ENCODE data around the gene NEUROG3.

NEUROG3 gene

DNA sequence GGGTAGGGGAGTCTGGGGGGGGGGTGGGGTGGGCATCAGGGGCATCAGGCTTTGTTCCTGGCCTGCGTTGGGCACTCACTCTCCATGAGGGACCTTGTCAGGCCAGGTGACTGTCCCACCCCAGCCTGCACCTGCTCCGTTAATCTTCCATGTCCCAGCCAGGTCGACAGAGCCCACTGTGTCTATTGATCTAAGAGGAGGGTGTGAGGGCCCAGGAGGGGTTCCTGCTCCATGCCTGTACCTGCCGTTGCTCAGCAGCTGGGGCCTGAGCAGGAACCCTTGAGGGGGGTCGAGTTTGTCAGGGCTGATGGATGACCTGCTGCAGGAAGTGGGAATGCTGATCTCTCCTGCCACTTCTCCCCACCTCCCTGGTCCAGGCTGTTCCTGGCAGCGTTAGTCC lies 18.6 kb downstream of the NEUROG3 start:
- TF ChIP-seq, protein P1, sequence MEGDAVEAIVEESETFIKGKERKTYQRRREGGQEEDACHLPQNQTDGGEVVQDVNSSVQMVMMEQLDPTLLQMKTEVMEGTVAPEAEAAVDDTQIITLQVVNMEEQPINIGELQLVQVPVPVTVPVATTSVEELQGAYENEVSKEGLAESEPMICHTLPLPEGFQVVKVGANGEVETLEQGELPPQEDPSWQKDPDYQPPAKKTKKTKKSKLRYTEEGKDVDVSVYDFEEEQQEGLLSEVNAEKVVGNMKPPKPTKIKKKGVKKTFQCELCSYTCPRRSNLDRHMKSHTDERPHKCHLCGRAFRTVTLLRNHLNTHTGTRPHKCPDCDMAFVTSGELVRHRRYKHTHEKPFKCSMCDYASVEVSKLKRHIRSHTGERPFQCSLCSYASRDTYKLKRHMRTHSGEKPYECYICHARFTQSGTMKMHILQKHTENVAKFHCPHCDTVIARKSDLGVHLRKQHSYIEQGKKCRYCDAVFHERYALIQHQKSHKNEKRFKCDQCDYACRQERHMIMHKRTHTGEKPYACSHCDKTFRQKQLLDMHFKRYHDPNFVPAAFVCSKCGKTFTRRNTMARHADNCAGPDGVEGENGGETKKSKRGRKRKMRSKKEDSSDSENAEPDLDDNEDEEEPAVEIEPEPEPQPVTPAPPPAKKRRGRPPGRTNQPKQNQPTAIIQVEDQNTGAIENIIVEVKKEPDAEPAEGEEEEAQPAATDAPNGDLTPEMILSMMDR (IDR thresholded peaks at IDR 0.05): no peak

DNA sequence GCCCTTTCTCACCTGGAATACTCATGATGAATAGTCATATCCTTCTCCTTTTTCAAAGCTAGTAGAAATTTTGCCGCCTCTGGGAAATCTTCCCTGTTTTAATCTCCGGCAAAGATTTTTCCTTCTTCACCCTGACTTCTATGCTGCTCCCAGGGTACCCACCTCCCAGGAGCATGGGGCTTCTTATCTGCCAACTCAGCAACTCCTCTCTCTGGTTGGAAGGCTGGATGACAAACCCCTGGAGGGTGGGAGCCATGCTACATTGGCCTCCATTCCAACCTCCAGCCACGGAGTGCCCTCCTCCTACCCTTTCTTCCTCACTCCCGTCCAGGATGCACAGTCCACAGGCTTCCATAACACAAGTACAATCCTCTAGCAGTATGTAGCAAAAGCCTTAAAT lies 19.9 kb downstream of the NEUROG3 start:
- TF ChIP-seq, protein P1 (IDR thresholded peaks at IDR 0.05): no peak

DNA sequence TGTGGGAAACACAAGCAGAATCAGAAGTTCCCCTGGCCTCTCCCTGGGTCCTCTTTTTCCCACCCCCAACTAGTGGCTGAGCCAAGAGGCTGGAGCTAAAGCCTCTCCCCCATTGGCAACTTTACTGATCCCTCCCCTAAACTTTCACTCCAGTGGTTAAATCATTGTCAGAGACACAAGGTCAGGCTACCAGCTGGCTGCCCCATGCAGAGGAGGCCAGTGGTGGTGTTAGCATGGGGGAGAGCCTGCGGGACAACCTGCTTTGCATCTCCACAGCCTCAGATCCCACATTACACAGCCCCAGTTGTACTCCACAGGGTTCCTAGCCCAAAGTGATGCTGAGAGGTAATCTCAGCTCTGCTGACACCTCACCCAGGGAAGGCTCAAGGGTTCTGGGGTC lies 21.0 kb downstream of the NEUROG3 start:
- TF ChIP-seq, protein P1 (IDR thresholded peaks at IDR 0.05): no peak

DNA sequence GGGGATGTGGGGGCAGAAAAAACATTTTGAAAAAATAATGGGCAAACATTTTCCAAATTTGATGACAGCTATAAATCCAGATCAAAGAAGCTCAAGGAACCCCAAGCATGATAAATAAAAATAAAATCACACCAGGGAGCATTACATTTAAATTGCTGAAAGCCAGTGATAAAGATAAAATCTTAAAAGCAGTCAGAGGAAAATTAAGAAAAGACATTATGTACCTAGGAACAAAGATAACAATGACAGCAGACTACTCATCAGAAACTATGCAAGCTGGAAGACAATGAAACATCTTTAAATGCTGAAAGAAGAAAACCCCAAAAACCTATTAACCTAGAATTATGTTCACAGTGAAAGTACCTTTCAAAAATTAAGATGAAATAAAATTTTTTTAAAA lies 23.3 kb downstream of the NEUROG3 start:
- TF ChIP-seq, protein P1 (IDR thresholded peaks at IDR 0.05): no peak

DNA sequence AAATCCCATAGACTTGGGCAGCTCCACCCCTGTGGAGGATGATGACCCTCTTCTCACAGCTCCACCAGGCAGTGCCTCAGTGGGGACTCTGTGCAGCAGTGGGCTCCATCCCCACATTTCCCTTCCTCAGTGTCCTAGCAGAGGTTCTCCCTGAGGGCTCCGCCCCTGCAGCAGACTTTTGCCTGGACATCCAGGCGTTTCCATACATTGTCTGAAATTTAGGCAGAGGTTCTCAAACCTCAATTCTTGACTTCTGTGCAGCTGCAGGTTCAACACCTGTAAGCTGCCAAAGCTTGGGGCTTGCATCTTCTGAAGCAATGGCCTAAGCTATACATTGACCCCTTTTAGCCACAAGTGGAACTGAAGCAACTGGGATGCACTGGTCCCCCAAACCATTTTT lies 31.8 kb downstream of the NEUROG3 start:
- TF ChIP-seq, protein P1 (IDR thresholded peaks at IDR 0.05): no peak

DNA sequence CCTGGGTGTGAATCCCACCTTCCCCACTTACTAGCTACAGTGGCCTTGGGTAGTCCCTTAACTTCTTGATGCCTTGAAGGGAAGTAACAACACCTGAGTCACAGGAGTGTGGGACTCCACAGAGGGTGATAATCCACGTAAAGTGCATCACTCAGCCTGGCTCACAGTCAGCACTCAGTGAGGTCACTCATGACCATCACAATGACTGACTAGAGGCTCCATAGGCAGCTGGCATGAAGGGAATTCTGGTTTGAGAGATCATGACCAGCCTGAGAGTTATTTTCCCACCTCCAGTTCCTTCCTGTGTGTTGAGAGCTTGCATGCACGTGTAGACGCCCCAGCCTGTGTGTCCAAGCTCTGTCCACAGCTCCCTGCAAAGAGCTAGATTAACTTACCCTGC lies 34.8 kb downstream of the NEUROG3 start:
- TF ChIP-seq, protein P1 (IDR thresholded peaks at IDR 0.05): no peak

DNA sequence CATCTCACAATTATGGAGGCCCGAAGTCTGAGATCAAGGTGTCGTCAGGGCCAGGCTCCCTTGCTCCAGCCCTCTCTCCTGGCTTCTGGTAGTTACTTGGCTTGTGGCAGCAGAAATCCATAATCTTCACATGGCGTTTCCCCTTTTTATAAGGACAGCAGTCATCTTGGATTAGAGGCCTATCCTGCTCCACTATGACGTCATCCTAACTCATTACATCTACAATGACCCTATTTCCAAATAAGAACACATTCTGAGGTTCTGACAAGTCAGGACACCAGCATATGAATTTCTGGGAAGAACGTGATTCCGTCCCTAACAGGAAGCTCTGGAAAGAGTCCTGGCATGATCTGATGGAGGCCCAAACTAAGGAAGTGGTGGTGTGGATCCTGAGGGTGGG lies 35.8 kb downstream of the NEUROG3 start:
- TF ChIP-seq, protein P1 (IDR thresholded peaks at IDR 0.05): no peak

DNA sequence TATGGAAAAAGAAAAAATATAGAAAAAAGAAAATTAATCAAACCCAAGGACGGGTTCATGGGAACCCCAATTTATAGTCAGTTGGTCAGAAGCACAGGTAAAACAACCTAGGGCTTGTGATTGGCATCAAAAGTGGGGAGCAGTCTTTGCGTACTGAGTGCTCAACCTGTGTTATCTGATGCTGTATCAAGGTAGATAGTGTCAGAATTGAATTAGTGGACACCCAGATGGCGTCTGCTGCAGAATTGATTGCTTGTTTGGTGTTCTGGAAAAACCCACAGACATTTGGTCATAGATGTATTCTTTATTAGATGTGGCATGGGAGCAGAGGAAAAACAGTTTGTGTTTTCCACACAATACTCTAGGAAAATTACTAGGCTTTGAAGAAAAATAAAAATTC lies 39.6 kb downstream of the NEUROG3 start:
- TF ChIP-seq, protein P1 (IDR thresholded peaks at IDR 0.05): no peak

Measured in LNCAP (cell line).